Stimulated activated CD4-positive, alpha-beta T cell treated with anti-CD3 and anti-CD28 coated beads, TNF-alpha, amount 100 ng/mL, for 4 hours (primary cell): ENCODE results near the gene TRHDE.

ENCODE experiments used
- DNase-seq, 3 experiments: peaks; one replicate each; pipeline ENCODE4 v3.0.0-alpha.2; 2020; ENCODE audit warnings: low read depth in 3 of 3

The TRHDE gene

DNA sequence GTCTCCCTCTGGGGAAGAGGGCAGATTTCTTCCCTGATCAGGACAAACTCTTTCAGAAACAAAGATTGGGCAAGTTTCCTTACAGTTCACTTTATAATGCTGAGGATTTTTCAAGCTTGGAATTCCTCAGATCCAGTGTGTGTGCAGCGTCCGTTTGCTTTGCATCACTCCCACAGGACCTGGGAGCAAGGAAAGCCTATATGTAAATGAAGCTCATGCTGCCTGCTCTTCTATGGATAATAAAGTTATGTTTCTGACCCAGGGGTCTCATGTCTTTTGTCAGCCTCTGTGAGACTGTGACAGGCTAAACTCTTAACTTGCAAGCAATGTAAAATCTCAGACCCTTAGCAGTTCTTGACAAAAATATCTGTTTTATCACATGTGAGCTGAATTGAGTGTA is 41.6 kb downstream of the TRHDE start:
- no peak for DNase-seq

DNA sequence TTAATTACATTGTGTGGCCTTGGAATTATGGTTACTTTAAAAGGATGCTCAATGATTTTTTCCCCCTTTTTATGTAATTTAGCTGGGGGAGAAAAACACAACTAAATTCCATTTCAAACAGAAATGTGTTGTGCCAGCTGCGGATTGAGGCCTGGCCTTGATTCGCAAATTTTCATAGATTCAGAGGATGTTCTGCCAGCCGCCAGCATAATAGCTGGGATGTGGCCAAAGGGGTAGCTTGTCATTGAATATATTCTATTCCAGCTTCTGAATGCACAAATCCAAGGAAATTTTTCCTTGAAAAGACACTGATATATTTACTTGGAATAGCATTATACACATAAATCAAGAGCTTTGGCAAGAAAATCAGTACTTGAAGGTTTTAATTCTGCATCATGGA is 43.7 kb downstream of the TRHDE start:
- DNase-seq, result no peak

DNA sequence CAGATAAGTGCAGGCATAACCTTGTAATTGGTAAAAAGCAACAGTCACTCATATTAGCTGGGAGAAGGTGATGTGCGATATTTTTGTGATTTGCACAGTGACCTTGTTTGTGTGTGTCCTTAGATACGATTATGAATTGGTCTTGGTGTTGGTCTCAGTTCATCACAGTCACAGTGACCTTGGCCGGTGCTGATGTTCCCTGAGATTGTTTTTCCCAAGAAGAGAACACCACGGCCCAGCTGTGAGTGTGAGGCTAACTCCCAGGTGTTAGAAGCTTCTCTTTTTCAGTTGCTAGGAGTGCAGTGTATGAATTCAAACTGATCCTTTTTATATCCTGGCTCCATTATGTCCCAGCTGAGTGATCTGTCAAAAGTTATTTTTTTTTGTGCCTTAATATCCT is 46.2 kb downstream of the TRHDE start:
- no peak for DNase-seq

DNA sequence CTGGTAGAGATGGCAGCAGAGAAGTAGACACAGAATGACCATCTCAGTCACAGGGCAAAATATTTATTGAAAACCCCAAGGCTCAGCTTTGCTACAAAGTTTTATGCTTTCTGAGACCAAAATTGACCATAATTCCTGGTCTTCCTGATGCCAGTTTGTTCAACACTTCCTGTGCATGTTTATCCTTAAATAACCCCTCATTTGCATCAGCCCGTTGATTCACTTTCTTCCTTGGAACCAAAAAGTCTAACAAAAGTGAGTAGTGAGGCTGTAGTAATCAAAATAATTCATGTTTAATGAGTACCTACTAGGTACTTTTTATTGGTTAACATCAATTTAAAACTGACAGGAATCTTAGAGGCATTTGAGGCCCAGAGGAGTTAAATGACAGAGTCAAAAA is 51.7 kb downstream of the TRHDE start:
- DNase-seq, result no peak

DNA sequence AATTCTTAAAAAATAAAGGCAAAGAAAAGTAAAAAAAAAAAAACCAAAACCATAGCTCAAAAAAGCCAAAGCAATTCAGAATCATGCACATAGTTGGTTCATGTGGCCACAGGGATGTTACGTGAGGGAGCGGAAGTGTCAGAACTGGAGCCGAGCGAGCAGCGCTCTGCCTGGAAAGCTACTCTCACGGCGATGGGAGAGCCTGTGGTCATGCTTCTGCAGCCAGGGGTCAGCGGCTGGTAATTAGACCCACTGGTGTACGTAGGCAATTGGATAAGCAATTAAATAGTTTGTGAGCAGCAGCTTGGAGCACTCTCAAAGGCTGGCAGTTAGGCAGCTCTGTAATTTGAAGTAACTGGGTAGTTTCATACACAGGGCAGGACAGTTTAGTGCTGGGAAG is 58.1 kb downstream of the TRHDE start:
- DNase-seq, result no peak

DNA sequence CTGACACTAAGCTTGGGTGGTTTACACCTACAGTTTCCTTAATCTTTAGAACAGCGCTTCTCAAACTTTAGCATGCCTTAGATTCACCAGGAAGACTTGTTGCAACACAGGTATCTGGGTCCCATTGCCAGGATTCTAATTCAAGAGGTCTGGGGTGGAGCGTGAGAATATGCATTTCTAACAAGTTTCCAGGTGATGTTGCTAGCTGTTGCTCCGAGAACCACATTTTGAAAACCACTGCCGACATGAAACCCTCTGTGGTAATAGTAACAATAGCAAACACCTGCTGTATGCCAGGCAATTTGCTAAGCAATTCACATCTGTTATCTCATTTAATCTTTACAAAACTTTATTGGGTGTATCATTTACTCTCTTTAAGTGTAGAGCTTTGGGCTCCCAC is 58.6 kb downstream of the TRHDE start:
- DNase-seq, result no peak

DNA sequence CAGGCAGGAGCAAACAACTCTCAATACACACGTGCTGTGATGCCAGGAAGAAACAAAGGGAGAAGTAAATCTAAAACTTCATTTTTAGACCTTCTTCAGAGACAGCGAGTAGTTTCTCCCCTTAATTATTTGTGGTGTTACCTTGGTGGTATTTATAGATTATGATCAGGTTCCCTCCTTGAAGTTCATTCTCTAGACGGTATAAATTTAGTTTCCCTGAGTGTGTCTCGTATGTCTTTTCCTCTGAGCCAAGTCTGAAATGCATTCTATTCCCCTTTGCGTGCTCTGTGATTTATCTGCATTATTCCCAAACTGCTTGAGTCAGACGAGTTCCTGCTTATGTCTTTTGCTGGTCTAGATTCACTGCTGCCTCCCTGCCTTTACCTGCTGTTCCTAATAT is 65.2 kb downstream of the TRHDE start:
- no peak for DNase-seq

DNA sequence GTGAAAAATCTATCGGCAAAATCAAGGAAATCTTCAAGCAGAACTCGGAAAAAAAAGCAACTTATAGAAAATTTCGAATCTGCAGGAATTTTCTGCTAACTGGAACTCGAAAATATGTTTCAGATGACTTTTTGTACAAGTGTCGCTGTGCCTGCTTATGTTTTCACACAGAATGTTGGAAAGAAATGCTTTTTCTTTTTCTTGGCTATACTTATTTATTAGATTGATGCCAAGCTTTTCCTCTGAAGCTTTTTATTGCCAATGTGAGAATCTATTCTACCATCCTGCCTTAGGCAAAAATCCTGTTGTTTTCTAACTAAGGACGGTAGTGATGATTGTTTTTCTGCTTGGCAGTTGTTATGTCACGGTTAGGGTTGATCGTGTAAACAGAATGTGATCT is 65.8 kb downstream of the TRHDE start:
- no peak for DNase-seq

DNA sequence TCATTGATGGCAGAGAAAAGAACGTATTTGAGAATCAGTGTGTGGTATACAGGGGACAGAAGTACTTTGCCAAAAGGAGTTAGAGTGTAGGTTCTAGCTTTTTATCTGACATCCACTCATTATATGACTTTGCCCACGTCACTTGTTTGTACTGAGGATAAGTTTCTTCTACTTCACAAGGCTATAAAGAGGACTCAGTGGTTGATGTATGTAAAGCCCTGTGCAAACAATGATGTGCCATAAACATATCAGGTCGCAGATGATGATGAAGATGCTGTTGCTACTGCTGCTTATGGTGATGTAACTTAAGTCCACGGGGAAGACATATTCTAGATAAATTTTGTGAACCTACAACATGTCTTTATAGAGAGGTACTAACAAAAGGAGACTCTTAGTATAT is 66.3 kb downstream of the TRHDE start:
- DNase-seq, result no peak

DNA sequence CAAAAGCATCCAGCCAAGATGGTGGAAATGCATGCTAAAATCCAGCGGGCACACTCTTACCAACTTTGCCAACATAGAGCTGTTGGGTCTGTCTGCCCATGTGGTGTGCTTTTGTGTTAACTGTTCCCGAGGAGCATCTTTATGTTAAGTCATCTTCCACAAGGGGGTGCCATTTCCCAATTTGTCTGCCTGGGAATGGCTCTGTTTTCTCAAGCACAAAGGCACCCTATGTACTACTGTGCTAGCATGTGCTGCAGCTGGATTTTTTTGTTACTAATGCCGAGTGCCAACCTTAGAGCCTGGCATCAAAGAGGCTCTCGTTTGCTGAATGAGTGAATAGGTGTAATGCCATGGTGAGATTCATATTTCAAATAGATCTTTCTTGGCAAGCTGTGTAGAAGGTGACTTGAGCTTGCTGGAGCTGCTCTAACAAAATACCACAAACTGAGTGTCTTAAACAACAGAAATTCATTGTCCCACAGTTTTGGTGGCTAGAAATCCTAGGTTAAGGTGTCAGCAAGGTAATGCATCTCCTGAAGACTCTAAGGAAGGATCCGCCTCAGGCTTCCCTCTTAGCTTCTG is 74.3 kb downstream of the TRHDE start:
- no peak for DNase-seq

DNA sequence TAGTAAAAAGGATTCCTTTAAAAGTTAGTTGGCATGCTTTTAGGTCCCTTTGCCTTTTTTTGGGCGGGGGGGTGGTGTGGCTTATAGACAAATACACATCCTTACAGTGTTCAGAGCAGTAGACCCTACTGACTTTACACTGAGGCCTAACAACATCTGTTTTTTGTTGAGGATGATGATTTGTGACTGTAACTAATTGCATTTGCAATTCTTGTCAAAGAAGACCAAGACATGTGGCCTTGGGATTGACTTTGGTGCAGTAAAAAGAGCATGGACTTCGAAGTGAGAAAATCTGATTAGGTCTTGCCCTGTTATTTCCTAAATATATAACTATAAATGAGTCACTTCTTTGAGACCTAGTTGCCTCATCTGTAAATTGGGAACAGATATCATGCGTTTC is 77.3 kb downstream of the TRHDE start:
- no peak for DNase-seq

DNA sequence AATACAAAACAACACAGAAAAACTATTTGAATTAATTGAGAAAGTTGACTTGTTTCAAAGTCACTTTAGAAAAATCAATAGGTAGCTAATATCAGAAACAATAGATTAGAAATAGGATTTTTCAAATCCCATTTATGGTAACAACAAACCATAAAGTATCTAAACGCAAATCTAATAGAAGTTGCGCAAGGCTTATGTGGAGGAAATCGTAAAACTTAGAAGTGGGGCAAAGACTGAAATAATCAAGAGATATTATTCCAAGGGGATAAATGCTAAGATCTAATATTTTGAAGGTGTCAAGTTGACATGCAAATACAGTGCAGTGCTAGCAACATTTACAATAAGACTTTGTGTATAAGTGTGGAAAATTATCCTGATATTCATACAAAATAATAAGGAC is 87.2 kb downstream of the TRHDE start:
- no peak for DNase-seq

DNA sequence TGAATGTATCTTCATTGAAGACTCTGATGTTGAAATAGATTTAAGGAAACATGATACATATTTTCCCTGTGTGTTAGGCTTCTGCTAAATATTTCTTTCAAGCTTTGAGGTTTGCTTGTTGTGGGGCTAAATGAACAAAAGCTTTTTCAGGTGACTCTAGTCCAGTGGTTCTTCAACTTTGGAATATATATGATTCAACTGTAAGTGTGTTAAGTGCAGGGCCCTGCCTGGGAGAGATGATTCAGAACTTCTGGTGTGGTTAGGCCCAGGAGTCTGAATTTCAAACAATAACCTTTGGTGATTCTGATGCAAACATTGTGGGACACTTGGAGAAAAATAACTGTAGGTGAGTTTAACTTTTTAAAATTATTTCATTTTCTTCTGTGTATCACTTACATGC is 93.0 kb downstream of the TRHDE start:
- no peak for DNase-seq

DNA sequence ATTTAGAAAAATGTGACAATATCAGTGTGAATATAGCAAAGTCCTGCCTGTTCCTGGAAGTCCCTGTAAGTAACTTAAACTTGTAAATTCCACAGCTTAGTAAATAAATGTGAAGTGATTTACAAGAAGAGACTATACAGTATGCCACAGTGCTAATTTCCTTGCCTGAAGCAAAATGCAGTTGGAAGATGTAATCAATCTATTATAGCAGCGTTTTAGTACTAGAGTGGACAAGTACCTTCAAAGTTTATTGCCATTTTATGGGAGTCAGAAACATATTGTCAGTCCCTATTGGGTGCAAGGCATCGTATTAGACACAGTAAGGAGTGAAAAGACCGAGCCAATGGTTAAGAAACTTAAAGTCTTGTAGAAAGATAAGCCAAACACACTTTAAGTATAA is 94.1 kb downstream of the TRHDE start:
- DNase-seq, result no peak

DNA sequence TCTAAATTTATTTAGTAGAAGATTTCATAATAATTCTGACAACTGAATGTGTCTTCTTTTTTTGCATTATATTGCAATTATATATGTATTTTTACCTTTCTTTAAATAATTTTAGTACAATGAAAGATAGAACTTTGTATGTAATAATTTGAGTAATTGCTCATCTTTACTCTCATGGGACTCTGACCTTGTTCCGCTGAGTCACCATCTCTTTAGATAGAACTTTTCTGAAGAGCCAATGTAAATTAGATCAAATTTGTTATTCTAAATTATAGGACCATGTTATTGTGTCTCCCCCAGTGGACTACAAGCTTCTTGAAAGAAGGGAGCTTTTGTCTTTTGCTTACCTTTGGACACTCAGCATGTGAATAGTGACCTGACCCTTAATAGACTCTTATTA is 96.1 kb downstream of the TRHDE start:
- DNase-seq, result no peak

DNA sequence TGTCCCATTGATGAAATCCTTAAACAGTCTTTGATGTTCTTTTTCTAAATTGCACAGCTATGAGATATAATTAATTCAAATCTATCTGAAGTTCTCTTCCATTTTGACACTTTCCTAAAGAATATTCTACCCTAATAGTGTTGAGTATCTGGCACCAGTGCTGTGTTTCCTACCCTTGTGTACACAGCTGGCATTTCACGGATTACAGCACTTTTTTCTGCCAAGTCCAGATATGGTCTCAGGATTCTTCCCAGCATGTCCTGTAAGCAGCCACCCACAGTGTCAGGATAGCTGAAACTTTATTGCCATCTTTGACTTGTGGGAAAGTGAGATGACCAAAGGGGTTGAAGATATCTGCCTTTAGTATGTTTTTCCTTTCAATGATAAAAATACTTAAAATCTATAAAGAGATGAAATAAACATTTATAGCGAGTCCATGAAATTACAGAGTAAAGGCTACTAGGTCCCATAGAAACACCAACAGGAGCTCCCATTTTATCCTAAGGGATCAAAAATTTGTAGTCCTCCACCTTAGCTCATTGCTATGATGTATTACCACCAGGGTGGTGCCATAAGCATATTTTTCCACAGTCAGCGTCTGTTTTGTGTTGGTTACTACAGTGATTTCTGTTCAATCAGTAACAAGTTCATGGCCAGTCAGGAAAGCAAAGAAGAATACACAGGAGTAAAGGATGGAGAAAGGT is 96.7 kb downstream of the TRHDE start:
- no peak for DNase-seq

DNA sequence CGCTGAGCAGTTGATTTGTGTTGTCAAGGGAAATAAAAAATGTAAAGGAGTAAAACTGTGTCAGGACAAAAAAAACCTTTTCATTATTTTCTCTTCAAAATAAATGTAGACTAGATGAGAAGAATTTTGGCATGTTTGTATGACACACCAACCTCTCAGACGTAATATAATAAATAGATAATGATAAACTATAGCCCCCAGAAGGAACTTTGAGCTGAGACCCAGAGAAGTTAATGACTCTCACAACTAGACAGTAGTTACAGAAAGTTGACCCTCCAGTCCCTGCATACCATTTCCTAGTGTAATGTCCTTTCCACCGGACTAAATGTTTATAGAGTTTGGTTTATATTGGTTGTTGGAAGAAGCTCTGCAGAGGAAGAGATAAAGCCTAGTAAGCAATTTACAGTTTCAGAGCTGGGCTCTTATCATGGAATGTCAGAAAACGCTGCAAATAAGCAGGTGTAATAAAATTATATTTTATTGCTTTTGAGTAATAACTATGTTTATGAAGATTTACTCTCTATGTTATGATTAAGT is 97.3 kb downstream of the TRHDE start:
- DNase-seq, result no peak

DNA sequence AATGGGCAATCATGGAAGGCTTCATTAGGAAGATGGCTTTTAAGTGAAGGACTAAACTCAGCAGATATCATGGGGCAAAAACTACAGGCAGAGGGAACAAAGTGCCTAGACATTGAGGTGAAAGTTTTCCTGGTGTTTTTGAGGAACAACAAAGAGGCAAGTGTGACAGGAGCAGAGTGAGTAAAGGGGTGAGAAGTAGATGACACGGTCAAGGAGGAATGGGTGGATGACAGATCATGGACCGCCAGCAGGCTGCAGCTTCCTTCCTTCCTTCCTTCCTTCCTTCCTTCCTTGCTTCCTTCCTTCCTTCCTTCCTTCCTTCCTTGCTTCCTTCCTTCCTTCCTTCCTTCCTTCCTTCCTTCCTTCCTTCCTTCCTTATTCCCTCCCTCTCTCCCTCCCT is 108.3 kb downstream of the TRHDE start:
- no peak for DNase-seq

DNA sequence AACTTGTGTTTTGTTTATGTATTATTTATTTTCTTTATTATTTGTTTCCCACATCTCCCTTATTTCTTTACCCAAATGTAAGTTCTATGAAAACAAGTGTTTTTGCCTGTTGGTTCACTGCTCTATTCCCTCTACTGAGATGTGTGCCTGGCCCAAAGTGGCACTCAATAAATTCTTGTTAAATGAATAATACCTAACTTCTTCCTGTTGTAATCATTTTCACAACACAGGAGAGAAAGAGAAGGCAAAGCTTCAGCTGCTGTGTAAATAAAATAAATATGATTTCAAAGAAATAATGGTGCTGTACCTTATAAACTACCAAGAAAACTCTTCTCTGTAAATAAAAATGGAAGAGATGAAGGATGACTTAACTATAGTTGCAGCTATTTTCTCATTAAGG is 116.2 kb downstream of the TRHDE start:
- no peak for DNase-seq

DNA sequence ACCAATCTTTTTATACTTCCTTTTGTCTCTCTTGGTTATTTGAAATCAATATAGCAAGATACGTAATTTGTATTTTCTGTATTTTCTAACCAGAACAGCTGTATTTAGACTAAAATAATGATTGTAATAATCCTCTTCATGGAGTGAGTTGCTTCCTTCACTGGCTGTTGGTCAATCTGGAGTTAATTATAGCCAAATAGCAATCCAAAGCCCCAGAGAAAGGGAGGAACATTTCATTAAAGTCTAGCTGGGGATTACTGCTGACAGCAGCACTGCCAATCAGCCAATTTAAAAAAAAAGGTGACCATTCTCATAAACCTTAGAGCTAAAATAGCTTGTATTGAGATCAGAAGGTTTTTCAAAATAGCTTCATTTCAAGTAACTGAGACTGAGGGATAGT is 118.0 kb downstream of the TRHDE start:
- DNase-seq, result no peak

DNA sequence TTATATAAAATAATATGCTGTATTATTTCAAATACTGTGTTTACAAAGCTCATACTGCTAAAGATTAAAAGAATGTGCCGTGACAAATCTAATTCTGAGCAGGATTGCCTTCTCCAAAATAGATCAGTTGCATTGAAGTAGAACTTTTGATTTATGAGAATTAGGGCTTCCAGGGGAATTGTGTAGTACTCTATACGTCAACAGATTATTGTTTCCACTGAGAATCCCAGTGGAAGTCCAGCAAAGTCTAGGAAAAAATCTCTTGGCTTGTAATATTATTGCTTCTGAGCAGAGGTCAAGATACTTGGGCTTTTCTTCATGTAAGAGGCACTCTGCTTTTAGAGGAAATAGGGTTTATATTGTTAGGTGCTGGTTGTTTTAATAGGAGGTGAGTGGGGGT is 133.9 kb downstream of the TRHDE start:
- DNase-seq, result no peak

DNA sequence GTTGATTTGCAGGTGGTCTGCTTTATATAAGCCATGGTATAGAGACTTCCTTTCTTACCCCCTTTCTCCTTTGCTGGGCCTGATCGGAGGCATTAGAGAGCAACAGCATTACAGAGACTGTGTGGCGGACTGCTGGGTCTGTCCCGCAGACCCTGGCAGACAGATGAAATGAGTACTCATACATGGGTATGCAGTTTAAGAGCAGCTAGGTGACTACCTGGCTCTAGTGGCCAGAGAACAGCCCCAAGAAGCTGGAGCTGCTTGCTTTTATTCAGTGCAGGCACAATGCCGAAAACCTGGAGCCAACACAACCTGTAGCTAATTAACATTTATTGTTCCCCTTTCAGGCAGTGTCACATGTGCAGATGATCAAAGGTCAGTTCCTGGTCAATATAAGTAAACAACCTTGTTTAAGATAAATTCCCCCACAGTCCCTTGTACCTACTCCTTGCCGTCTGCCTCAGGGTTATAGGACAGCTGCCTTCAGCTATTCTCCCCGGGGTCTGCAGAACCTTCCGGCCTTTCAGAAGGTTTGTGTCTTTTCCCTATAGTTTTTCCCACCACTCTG is 160.0 kb downstream of the TRHDE start:
- DNase-seq, result no peak

DNA sequence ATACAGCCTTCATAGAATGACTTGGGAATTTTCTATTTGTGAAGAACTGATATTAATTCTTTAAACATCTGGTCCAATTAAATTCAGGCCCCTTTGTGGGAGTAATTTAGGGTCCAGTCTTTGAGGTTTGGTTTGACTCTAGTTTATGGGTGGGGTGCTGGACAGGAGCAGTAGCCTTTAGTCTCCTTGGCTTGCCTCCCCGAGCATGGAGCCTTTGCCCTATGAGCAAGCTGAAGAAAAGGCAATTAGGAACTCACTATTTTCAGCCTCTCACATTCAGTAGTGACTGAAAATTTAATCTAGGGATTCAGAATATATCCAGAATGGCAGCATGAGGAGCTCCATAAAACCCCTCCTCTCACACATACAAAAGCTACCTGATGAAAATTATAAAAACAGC is 161.1 kb downstream of the TRHDE start:
- no peak for DNase-seq

DNA sequence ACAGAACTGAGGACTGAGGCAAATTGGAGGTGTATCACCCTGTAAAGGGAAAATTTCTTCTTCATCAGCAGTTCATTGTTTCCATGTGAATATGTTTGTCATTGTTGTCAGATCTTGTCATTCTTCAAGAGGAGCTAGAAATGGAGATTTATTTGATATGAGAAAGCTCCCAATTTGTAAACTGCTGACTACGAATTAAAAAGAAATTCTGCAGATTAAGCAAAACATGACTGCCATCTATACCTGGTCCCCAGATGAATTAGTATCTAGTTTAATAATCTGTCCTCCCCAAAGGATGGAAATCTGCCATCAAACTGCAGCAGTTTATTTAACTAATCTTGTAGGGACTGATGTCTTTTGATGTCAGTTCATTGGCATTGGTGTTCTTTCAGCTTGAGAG is 162.8 kb downstream of the TRHDE start:
- no peak for DNase-seq
